Stimulated activated CD4-positive, alpha-beta T cell treated with anti-CD3 and anti-CD28 coated beads, Interleukin-1b, Interleukin-23, amount 100 ng/mL, for 48 hours (primary cell): ENCODE measurements around the gene RMND1.
A peak's percentile ranks its signal among the peaks of the same experiment; 100 is the strongest.
"Not testable (repeated sequence)": the region's sequence is repeated elsewhere in the genome, so short reads cannot be mapped to it uniquely, and the experiment has no call there.

Source experiments
- DNase-seq: peaks from one replicate; pipeline ENCODE4 v3.0.0-alpha.2; 2020

RMND1 gene, protein sequence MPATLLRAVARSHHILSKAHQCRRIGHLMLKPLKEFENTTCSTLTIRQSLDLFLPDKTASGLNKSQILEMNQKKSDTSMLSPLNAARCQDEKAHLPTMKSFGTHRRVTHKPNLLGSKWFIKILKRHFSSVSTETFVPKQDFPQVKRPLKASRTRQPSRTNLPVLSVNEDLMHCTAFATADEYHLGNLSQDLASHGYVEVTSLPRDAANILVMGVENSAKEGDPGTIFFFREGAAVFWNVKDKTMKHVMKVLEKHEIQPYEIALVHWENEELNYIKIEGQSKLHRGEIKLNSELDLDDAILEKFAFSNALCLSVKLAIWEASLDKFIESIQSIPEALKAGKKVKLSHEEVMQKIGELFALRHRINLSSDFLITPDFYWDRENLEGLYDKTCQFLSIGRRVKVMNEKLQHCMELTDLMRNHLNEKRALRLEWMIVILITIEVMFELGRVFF

GRCh38 chr6:151451950-151452749 is at the start of gene RMND1:
Gene RMND1, minus strand, starts transcription at chr6:151452126. Its CDS starts 6,315 bp downstream, at chr6:151445811.
- DNase-seq, result peak; percentile 99

DNA sequence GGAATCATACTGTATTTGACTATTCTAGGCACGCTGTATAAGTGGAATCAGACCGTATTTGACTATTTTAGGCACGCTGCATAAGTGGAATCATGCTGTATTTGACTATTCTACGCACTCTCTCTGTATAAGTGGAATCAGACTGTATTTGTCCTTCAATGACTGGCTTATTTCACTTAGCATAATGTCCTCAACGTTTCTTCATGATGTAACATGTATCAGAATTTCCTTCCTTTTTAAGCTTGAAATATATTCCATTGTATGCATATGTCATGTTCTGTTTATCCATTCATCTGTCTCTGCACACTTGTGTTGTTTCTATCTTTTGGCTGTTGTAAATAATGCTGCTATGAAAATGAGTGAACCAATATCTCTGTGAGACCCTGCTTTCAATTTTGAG is 47.6 kb upstream of the RMND1 start:
- no peak for DNase-seq

DNA sequence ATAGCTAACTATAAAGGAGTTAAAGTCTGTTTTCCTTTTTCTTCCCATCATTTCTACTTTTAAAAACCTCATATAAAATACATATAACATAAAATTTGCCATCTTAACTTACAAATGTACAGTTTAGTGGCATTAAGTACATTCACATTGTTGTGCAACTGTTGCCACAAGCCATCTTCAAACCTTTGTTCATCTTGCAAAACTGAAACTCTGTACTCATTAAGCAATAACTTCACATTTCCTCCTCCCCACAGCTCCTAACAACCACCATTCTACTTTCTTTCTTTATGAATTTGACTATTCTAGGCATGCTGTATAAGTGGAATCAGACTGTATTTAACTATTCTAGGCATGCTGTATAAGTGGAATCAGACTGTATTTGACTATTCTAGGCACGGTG is 46.4 kb upstream of the RMND1 start:
- no peak for DNase-seq

- no peak for DNase-seq
Measured at GRCh38 chr6:151497905-151498304, 46.0 kb upstream of the RMND1 start.

GRCh38 chr6:151495380-151495779 is 43.5 kb upstream of the RMND1 start:
- no peak for DNase-seq

GRCh38 chr6:151494936-151495320 is 43.0 kb upstream of the RMND1 start:
- DNase-seq, result no peak

DNA sequence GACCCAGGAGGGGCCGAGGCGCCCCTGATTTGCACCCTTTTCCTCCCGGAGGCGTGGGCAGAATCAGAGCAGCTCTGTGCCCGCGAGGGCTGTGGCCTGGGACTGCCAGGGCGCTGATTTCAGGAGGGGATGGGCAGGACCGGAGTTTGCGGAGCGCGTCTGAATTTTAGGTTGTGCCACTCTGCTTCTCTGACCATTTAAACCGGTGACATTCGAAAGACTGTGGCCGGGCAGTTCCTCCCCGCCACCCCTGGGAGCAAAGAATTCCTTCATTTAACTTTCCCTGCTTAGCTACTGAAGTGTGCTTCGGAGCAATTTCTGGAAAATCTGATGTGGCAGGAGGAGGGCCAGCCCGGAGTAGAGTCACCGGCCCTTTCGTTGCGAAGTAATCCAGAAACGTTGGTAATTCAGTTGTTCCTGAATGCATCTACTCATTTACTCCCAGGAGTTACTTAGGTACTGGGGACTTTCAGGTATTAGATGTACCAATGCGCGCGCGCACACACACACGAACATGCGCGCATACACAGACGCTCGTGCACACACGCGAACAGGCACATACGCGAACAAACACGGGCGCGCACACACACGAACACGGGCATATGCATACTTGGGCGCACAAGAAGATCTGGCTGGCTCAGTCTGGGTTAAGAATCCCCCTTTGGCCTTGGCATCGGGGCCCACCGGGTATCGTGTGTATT is 42.5 kb upstream of the RMND1 start:
- peak; percentile 32 for DNase-seq

DNA sequence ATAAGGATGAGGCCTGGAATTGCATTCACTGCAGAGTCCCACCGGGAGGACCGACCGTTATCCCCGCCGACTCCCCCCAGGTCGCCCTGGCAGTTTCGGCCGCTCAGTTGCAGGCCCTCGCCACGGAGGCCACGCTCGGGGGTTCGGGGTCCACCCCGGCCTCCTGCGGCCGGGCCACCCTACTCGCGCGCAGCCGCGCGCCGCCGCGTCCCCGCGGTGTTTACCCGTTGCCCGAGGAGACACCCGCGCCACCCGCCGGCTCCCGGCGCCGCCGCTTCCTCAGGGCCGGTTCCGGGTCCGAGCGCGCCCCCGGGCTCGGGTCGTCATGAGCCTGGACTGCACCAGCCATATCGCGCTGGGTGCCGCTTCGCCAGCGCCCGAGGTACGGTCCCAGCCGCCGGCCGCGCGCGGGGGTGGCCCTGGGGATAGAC is 41.9 kb upstream of the RMND1 start, which contains the start of gene CCDC170:
Gene CCDC170, plus strand, starts transcription at position 214 of the 431 bp plus-strand sequence. Its CDS starts 112 bp downstream, at position 326.
- no peak for DNase-seq

GRCh38 chr6:151493161-151493803 is 41.4 kb upstream of the RMND1 start:
- no peak for DNase-seq

DNA sequence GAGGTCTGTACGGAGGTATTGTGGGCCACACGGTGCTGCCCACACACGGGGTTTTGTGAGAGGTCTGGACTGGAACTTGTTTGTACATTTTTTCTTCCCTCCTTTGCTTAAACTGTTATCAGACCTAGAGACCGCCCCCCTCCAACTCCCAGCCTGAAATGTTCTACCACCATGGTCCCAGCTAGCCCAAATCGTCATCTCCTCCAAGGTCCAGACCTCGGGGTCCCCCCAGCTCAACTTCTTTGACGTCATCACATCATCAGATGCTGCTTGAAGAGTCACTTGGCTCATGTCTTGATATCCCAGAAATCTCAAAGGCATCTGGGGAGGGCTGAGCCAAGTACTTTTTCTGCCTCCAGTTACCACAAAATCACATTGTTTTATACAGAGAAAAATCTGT is 39.1 kb upstream of the RMND1 start:
- no peak for DNase-seq

DNA sequence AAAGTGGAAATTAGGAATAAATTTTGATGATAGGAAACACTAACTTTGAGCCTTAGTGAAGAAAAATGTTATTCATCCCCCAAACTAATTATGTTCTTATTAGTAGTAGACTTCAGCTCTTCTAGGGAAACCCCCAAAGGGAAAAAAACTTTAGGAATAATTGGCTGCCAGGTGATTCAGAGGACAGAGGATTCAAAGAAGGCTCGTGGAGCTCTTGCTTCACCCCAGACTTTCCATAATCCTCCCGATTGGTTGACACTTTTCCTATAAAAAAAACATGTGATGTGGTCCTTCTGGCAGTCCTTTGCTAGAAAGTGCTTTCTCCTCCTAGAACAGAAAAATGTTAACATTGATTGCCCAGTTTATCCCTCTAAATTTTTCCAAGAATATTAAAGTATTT is 36.3 kb upstream of the RMND1 start:
- DNase-seq, result no peak

GRCh38 chr6:151483994-151484393 is 32.1 kb upstream of the RMND1 start:
- no peak for DNase-seq

DNA sequence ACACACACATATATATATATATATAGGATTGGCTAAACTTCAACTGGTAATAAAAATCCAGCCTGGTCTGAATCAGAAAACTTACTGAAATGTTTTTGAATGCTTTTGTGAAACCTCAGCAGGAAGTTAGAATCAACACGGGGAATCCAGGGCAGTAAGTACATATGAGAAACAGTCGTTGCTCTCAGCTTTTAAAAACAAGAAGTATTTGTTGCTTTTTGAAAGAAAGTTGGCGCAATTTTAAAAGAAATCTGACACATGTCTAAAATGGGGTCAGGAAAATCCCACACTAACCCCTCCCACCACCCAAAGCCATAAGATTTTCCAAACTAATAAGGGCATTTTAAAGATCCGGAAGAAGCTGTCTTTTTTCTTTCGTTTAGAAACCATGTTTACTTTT is 30.4 kb upstream of the RMND1 start:
- DNase-seq, result no peak

GRCh38 chr6:151481786-151482185 is 29.9 kb upstream of the RMND1 start:
- no peak for DNase-seq

- DNase-seq, result no peak
Measured at GRCh38 chr6:151478670-151479069, 26.7 kb upstream of the RMND1 start.

DNA sequence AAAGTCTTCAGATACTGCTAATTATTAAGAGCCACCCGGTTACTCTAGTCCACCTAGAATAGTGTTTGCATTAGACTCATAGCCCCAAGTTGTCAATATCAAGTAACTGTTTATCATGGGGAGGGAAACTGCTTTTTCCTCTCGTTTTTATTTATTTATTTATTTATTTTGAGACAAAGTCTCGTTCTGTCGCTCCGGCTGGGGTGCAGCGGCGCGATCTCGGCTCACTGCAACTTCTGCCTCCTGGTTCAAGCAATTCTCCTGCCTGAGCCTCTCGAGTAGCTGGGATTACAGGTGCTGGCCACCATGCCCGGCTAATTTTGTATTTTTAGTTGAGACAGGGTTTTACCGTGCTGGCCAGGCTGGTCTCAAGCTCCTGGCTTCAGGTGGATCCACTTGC is 25.8 kb upstream of the RMND1 start:
- DNase-seq, result no peak

- DNase-seq, result no peak
Measured at GRCh38 chr6:151475653-151476523, 24.0 kb upstream of the RMND1 start.

DNA sequence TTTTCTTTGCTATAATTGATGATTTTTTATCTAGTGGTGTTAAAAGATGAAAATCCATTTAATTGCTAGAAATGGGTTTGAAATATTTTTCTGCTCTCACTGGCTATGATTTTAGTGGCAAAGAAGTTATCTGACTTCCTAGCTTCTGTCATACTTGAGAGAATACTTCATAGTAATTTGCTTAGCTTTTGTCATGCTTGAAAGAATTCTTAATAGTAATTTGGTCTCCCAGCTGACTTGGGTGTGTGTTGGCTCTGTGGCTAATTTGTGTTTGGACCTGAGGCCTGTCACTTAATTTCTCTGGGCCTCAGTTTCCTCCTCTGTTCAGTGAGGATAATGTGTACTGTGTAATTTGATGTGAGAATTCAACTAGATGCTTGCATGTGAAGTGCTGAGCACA is 12.8 kb upstream of the RMND1 start:
- DNase-seq, result no peak

GRCh38 chr6:151461673-151462072 is 9.7 kb upstream of the RMND1 start:
- DNase-seq, result no peak

- not testable (repeated sequence) for DNase-seq
Measured at GRCh38 chr6:151455751-151456398, 3.9 kb upstream of the RMND1 start.

DNA sequence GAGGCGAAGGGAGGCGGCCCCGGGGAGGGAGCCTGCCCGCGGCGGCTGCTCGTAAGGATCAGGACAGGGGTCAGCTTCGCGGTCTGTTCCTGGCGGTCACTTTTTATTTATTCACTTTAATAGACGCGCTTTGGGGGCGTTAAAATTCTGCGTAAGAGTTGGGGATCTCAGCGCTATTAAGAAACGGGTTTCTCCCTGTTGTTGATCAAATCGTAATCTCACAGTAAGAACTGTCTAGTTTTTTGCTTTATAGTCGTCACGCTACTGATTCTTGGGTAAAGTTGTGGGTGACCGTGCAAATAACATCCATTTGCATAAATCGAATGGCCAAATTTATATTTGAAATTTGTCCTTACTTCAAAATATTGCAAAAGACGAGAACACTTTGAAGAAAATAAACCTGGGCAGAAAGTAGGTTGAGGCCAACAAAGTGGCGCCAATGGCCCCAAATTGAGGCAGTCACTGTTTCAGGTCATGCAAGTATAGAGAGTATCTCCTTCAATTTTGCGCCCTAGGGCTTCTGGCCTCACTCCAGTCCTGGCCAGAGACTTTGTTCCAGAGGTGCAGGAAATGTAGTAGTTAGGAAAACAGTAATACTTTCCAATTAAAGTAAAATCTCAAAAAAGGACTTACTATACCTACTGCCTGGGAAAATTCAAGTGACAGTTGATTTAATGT is 963 bp upstream of the RMND1 start:
- no peak for DNase-seq
